NT2/D1 (cell line): ENCODE results near the gene DYSF.

Source experiments
- YY1 ChIP-seq: IDR thresholded peaks from 2 replicates; pipeline ENCODE4 v1.6.1; 2011; ENCODE audit not compliant: insufficient read length, insufficient read depth
- ZNF274 ChIP-seq: IDR thresholded peaks from 2 replicates; pipeline ENCODE4 v1.6.1; 2011; ENCODE audit warnings: mild to moderate bottlenecking, low read depth, low read length

GRCh38 chr2:71620851-71621251 is 167.5 kb downstream of the DYSF start:
- TF ChIP-seq ZNF274, result no peak
- TF ChIP-seq YY1, result no peak
